ENCODE data around the gene SLC20A1.

SLC20A1 gene

DNA sequence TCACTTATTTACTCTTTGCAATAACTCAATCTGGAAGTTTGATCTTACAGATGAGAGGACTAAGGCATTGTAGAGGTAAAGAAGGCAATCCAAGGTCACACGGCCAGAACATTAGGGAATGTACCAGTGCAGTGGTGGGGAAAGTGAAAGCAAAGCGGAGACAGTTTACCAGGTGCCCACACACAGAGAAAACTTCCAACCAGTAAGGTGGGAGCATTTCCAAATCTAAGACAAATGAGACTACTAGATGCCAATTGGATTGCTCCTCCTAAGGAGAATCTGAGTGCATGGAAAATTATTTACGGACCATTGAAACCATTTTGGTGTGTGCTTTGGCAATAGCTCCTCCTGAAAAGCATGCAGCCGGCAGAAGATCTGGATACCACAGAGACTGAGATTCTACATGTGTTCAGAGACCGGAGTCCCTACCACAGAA is 34.9 kb downstream of the SLC20A1 start:
- no peak for TF ChIP-seq EGR1 (IDR thresholded peaks at IDR 0.05)
- TF ChIP-seq FOXM1 (IDR thresholded peaks at IDR 0.05; ENCODE audit: borderline replicate concordance, low read depth) = no peak
- TF ChIP-seq, protein P1, sequence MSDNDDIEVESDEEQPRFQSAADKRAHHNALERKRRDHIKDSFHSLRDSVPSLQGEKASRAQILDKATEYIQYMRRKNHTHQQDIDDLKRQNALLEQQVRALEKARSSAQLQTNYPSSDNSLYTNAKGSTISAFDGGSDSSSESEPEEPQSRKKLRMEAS (IDR thresholded peaks at IDR 0.05) = no peak
- no peak for TF ChIP-seq ZBTB7A (IDR thresholded peaks at IDR 0.05; ENCODE audit: low read depth)
- TF ChIP-seq EP300 (IDR thresholded peaks at IDR 0.05; ENCODE audit: borderline replicate concordance) = no peak
- TF ChIP-seq TAF1 (IDR thresholded peaks at IDR 0.05; ENCODE audit: low read depth) = no peak
- TF ChIP-seq NFIC (IDR thresholded peaks at IDR 0.05) = no peak
- TF ChIP-seq TCF12 (IDR thresholded peaks at IDR 0.05; ENCODE audit: low read depth) = no peak
- TF ChIP-seq RAD21 (IDR thresholded peaks at IDR 0.05; ENCODE audit: low read depth) = no peak
- TF ChIP-seq, protein P2, sequence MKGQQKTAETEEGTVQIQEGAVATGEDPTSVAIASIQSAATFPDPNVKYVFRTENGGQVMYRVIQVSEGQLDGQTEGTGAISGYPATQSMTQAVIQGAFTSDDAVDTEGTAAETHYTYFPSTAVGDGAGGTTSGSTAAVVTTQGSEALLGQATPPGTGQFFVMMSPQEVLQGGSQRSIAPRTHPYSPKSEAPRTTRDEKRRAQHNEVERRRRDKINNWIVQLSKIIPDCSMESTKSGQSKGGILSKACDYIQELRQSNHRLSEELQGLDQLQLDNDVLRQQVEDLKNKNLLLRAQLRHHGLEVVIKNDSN (IDR thresholded peaks at IDR 0.05) = no peak
- TF ChIP-seq, protein P3, sequence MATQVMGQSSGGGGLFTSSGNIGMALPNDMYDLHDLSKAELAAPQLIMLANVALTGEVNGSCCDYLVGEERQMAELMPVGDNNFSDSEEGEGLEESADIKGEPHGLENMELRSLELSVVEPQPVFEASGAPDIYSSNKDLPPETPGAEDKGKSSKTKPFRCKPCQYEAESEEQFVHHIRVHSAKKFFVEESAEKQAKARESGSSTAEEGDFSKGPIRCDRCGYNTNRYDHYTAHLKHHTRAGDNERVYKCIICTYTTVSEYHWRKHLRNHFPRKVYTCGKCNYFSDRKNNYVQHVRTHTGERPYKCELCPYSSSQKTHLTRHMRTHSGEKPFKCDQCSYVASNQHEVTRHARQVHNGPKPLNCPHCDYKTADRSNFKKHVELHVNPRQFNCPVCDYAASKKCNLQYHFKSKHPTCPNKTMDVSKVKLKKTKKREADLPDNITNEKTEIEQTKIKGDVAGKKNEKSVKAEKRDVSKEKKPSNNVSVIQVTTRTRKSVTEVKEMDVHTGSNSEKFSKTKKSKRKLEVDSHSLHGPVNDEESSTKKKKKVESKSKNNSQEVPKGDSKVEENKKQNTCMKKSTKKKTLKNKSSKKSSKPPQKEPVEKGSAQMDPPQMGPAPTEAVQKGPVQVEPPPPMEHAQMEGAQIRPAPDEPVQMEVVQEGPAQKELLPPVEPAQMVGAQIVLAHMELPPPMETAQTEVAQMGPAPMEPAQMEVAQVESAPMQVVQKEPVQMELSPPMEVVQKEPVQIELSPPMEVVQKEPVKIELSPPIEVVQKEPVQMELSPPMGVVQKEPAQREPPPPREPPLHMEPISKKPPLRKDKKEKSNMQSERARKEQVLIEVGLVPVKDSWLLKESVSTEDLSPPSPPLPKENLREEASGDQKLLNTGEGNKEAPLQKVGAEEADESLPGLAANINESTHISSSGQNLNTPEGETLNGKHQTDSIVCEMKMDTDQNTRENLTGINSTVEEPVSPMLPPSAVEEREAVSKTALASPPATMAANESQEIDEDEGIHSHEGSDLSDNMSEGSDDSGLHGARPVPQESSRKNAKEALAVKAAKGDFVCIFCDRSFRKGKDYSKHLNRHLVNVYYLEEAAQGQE (IDR thresholded peaks at IDR 0.05; ENCODE audit: low read depth) = no peak
- TF ChIP-seq CEBPB (IDR thresholded peaks at IDR 0.05) = no peak
- TF ChIP-seq TEAD4 (IDR thresholded peaks at IDR 0.05) = no peak
- TF ChIP-seq CREB1 (IDR thresholded peaks at IDR 0.05; ENCODE audit: low read depth) = no peak
- TF ChIP-seq YY1 (IDR thresholded peaks at IDR 0.05; ENCODE audit: low read depth) = no peak

- TF ChIP-seq EGR1 (IDR thresholded peaks at IDR 0.05) (no peak), YY1 (IDR thresholded peaks at IDR 0.05; ENCODE audit: low read depth) (no peak), TCF12 (IDR thresholded peaks at IDR 0.05; ENCODE audit: low read depth) (no peak), FOXM1 (IDR thresholded peaks at IDR 0.05; ENCODE audit: borderline replicate concordance, low read depth) (no peak), RAD21 (IDR thresholded peaks at IDR 0.05; ENCODE audit: low read depth) (no peak), TAF1 (IDR thresholded peaks at IDR 0.05; ENCODE audit: low read depth) (no peak), CEBPB (IDR thresholded peaks at IDR 0.05) (no peak), TEAD4 (IDR thresholded peaks at IDR 0.05) (no peak), NFIC (IDR thresholded peaks at IDR 0.05) (no peak), CREB1 (IDR thresholded peaks at IDR 0.05; ENCODE audit: low read depth) (no peak), ZBTB7A (IDR thresholded peaks at IDR 0.05; ENCODE audit: low read depth) (no peak), EP300 (IDR thresholded peaks at IDR 0.05; ENCODE audit: borderline replicate concordance) (no peak)
- TF ChIP-seq, protein P2 (IDR thresholded peaks at IDR 0.05) = no peak
- TF ChIP-seq, protein P3 (IDR thresholded peaks at IDR 0.05; ENCODE audit: low read depth) = no peak
- TF ChIP-seq, protein P1 (IDR thresholded peaks at IDR 0.05) = no peak
Observed at GRCh38 chr2:112682101-112682500, 36.4 kb downstream of the SLC20A1 start.

- TF ChIP-seq, protein P3 (IDR thresholded peaks at IDR 0.05; ENCODE audit: low read depth) = no peak
- TF ChIP-seq TAF1 (IDR thresholded peaks at IDR 0.05; ENCODE audit: low read depth) = no peak
- TF ChIP-seq TCF12 (IDR thresholded peaks at IDR 0.05; ENCODE audit: low read depth) = no peak
- TF ChIP-seq CEBPB (IDR thresholded peaks at IDR 0.05) = no peak
- no peak for TF ChIP-seq EP300 (IDR thresholded peaks at IDR 0.05; ENCODE audit: borderline replicate concordance)
- TF ChIP-seq CREB1 (IDR thresholded peaks at IDR 0.05; ENCODE audit: low read depth) = no peak
- no peak for TF ChIP-seq ZBTB7A (IDR thresholded peaks at IDR 0.05; ENCODE audit: low read depth)
- TF ChIP-seq RAD21 (IDR thresholded peaks at IDR 0.05; ENCODE audit: low read depth) = no peak
- TF ChIP-seq EGR1 (IDR thresholded peaks at IDR 0.05) = no peak
- TF ChIP-seq YY1 (IDR thresholded peaks at IDR 0.05; ENCODE audit: low read depth) = no peak
- TF ChIP-seq, protein P1 (IDR thresholded peaks at IDR 0.05) = no peak
- TF ChIP-seq, protein P2 (IDR thresholded peaks at IDR 0.05) = no peak
- no peak for TF ChIP-seq TEAD4 (IDR thresholded peaks at IDR 0.05)
- no peak for TF ChIP-seq NFIC (IDR thresholded peaks at IDR 0.05)
- TF ChIP-seq FOXM1 (IDR thresholded peaks at IDR 0.05; ENCODE audit: borderline replicate concordance, low read depth) = no peak
Observed at GRCh38 chr2:112683550-112684414, 38.0 kb downstream of the SLC20A1 start.

Data from Ishikawa (cell line).